ENCODE results near the gene HDAC7.

Gene HDAC7

GRCh38 chr12:47802312-47802711 is 17.4 kb downstream of the HDAC7 start:
- Histone ChIP-seq H3K4me3 (ENCODE audit: severe bottlenecking) (no peak overlapping the region), H3K27me3 (ENCODE audit: insufficient read depth, poor library complexity, severe bottlenecking) (no peaks in the 10 kb centered on the region), H3K27ac (ENCODE audit: poor library complexity, severe bottlenecking) (no peak overlapping the region), H3K4me1 (ENCODE audit: insufficient read depth, poor library complexity, severe bottlenecking) (no peaks in the 10 kb centered on the region), H3K36me3 (ENCODE audit: low read depth) (peaks cover 56% of the 10 kb centered on the region), H3K9me3 (ENCODE audit: severe bottlenecking) (no peaks in the 10 kb centered on the region)
- TF ChIP-seq CTCF (IDR thresholded peaks at IDR 0.05; ENCODE audit: poor library complexity, severe bottlenecking) = peak; percentile 11
- no peak for ATAC-seq (ENCODE audit: low read depth)
- DNase-seq (ENCODE audit: low spot score) = no peak

- Histone ChIP-seq H3K27ac (ENCODE audit: poor library complexity, severe bottlenecking) (no peak overlapping the region), H3K36me3 (ENCODE audit: low read depth) (peaks cover 54% of the 10 kb centered on the region), H3K4me1 (ENCODE audit: insufficient read depth, poor library complexity, severe bottlenecking) (no peaks in the 10 kb centered on the region), H3K9me3 (ENCODE audit: severe bottlenecking) (no peaks in the 10 kb centered on the region), H3K27me3 (ENCODE audit: insufficient read depth, poor library complexity, severe bottlenecking) (no peaks in the 10 kb centered on the region), H3K4me3 (ENCODE audit: severe bottlenecking) (no peak overlapping the region)
- no peak for TF ChIP-seq CTCF (IDR thresholded peaks at IDR 0.05; ENCODE audit: poor library complexity, severe bottlenecking)
- no peak for DNase-seq (ENCODE audit: low spot score)
- ATAC-seq (ENCODE audit: low read depth) = no peak
Observed at GRCh38 chr12:47801904-47802246, 17.8 kb downstream of the HDAC7 start.

- Histone ChIP-seq H3K4me1 (ENCODE audit: insufficient read depth, poor library complexity, severe bottlenecking) (no peaks in the 10 kb centered on the region), H3K27ac (ENCODE audit: poor library complexity, severe bottlenecking) (no peak overlapping the region), H3K4me3 (ENCODE audit: severe bottlenecking) (no peak overlapping the region), H3K36me3 (ENCODE audit: low read depth) (peaks cover 52% of the 10 kb centered on the region), H3K27me3 (ENCODE audit: insufficient read depth, poor library complexity, severe bottlenecking) (no peaks in the 10 kb centered on the region), H3K9me3 (ENCODE audit: severe bottlenecking) (no peaks in the 10 kb centered on the region)
- DNase-seq (ENCODE audit: low spot score) (no peak), ATAC-seq (ENCODE audit: low read depth) (0 out of 3 replicates have a peak, but pooled peaks have one; percentile 10)
- TF ChIP-seq CTCF (IDR thresholded peaks at IDR 0.05; ENCODE audit: poor library complexity, severe bottlenecking) = no peak
Observed at GRCh38 chr12:47801170-47801903, 18.4 kb downstream of the HDAC7 start.

GRCh38 chr12:47800582-47800981 is 19.1 kb downstream of the HDAC7 start:
- no peaks in the 10 kb centered on the region for H3K27me3 ChIP-seq (ENCODE audit: insufficient read depth, poor library complexity, severe bottlenecking)
- H3K27ac ChIP-seq (ENCODE audit: poor library complexity, severe bottlenecking) = no peak overlapping the region
- no peak overlapping the region for H3K4me3 ChIP-seq (ENCODE audit: severe bottlenecking)
- H3K36me3 ChIP-seq (ENCODE audit: low read depth) = peaks cover 50% of the 10 kb centered on the region
- DNase-seq (ENCODE audit: low spot score) = no peak
- no peak for ATAC-seq (ENCODE audit: low read depth)
- no peaks in the 10 kb centered on the region for H3K4me1 ChIP-seq (ENCODE audit: insufficient read depth, poor library complexity, severe bottlenecking)
- TF ChIP-seq CTCF (IDR thresholded peaks at IDR 0.05; ENCODE audit: poor library complexity, severe bottlenecking) = no peak
- no peaks in the 10 kb centered on the region for H3K9me3 ChIP-seq (ENCODE audit: severe bottlenecking)

- H3K27me3 ChIP-seq (ENCODE audit: insufficient read depth, poor library complexity, severe bottlenecking) = no peaks in the 10 kb centered on the region
- ATAC-seq (ENCODE audit: low read depth) (no peak), DNase-seq (ENCODE audit: low spot score) (no peak)
- H3K9me3 ChIP-seq (ENCODE audit: severe bottlenecking) = no peaks in the 10 kb centered on the region
- no peak overlapping the region for H3K4me3 ChIP-seq (ENCODE audit: severe bottlenecking)
- H3K4me1 ChIP-seq (ENCODE audit: insufficient read depth, poor library complexity, severe bottlenecking) = no peaks in the 10 kb centered on the region
- no peak for TF ChIP-seq CTCF (IDR thresholded peaks at IDR 0.05; ENCODE audit: poor library complexity, severe bottlenecking)
- no peak overlapping the region for H3K27ac ChIP-seq (ENCODE audit: poor library complexity, severe bottlenecking)
- H3K36me3 ChIP-seq (ENCODE audit: low read depth) = peaks cover 54% of the 10 kb centered on the region
Observed at GRCh38 chr12:47799357-47799955, 20.2 kb downstream of the HDAC7 start.
